Stimulated activated CD8-positive, alpha-beta memory T cell treated with anti-CD3 and anti-CD28 coated beads, Interleukin-4, amount 100 ng/mL, for 24 hours (primary cell): ENCODE measurements around the gene GDI1.

Source experiments
- DNase-seq: peaks from one replicate; pipeline ENCODE4 v3.0.0-alpha.2; 2020; ENCODE audit warnings: low read depth

Gene GDI1

DNA sequence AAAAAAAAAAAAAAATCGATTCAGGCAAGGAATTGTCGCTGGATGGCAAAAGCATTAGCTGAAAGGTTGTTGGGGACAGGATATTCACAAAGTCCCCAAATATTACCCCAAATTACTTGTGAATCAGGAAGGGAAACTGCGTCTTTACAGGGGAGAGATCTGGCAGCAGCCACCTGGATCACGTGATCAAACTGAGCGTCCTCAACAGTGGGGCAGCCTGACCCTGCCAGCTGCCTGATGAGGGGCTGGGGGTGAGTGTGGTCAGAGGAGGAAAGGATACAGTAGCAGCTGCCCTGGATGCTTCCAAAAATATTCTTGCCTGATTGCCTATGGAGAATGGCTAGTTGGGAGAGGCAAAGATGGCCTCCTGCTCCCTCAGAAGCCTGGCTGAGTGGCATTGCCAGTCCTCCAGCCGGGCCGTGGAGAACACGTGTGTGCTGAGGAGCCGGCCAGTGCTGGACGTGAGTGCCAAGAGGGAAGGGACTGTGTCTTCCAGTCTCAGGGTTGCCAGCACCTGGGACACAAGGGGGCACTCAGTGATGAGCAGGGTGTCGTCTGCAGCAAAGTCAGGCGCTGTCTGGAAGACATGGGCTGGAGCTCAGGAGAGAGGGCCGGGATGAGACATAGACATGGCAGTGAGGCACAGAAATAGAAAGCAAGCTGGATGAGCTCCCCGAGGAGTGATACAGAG is 45.1 kb downstream of the GDI1 start:
- no peak for DNase-seq

DNA sequence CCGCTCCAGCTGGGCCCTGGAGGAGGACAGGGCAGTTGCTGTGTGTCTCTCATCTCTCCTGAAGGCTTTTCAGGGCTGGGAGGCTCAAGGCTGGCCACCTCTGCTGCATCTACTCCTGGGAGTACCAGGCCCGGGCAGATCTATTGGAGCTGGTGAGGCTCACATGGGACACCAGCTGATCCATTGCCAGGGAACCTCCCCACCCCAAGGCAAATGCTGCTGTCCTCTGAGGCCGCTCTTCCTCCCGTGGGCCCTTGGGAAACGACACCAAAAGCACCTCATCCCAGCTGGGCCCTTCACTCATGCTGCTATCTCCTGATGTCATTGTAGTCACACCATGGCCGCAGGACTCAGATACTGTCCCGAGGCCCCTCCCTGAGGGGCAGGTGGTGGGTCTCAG is 45.8 kb downstream of the GDI1 start:
- no peak for DNase-seq

DNA sequence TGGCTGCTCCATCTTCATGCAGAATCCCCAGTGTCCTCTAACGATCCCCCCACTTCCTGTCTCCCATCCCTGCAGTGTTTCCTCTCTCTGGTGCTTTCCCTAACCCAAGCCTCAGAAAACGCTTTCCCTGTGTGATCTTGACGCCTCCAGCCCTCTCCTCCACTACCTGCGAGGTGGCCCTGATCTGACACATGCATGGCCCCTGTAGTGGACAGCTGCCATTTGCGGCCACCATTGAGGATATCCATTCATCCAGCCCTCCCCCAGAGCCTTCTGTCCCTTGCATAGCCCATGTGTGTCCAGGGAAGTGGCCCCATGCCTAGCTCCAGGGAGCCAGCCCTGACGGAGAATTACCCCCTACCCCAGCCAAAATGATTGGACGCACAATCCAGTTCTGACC is 46.4 kb downstream of the GDI1 start:
- no peak for DNase-seq

DNA sequence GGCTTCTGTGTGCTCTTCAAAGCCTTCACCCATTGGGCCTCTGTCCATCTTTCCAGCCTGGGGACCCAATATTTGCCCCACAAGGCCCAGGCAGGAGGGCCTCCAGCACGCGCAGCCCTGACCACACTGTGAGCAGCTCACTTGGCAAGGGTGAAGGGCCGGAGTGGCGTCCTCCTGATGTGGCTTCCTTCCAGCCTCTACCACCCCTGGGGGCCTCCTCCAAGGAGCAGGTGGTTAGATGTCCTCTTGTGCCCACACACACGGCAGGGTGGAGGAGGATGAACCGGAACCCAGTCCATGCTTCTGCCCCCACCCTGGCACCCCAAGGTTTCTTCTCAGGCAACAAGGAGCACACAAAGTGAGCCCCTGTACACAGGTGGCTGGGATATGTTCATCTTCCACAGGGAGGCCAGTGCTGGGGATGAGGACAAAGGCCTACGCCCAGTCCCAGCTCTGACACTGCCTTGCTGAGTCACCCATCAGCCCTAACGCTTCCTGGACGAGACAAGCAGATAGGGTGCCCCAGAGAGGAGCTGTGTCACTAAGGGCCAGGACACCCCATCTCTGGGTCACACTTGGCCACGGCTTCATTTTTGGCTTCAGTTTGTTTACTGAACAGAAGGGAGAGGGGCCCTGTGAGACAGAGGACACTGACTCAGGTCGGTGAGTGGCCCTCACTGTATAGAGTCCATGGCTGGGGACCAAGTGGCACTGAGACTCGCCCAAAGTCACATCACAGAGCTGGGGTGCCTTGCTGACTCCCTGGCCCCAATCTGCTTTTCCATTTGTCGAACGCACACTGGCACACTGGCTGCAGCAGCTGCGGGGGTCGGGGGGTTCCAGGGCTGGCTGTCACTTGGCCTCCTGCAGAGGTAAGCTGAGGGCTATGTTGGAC is 47.5 kb downstream of the GDI1 start:
- DNase-seq, result no peak

DNA sequence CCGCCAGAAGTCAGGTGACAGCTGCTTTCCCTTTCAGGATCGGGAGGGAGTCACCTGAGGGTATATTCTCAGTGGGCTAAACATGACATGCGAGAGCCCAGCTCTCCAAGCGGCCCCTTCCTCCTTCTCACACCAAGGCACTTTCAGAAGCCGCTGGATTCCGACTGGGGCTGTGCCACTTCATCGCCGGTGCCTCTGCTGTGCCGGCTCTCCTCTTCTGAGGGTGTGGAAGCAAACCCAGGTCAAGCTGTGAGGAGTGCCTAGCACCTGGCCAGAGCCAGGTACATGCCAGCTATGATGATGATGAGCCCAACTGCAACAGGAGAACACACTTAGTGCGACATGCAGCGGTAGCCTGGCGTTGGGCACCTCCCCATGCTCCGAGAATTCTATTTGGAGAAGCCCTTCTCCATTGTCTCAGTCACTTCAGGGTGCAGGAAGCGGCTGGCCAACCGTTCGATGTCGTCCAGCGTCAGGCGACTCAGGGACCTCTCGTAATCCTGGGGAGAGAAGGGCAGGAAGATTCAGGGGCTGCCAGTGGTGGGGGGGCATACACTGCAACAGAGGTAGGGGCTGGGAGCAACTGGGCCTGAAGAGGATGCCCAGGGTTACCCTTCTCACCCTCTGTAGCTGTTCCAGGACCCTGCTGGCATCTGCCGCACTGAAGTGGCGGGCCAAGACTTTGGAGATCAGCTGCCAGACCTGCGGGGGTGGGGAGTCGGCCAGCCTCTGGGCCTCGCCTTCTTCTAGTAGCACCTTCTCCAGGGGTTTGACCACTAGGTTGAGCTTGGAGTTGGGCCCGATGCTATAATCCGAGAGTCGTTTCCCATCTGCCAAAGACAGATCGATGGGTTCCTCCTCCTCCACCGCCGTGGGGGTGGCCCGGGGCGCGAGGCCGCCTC is 48.4 kb downstream of the GDI1 start:
- DNase-seq, result no peak

DNA sequence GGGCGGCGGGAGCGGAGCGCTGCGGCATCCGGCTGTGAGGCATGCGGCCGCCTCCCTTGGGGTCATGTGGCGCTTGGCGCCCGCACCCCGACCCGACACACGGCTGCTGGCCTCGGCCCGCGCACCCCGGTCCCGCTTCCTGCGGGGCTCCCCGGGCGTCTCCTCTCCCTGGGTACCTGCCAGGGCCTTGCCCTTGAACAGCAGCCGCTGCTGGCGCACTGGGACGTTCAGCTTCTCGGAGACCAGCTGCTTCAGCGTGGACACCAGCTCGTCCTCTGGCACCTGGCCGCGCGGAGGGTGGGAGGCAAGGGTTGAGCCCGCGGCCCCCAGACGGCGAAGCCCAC is 49.1 kb downstream of the GDI1 start:
- DNase-seq, result no peak

DNA sequence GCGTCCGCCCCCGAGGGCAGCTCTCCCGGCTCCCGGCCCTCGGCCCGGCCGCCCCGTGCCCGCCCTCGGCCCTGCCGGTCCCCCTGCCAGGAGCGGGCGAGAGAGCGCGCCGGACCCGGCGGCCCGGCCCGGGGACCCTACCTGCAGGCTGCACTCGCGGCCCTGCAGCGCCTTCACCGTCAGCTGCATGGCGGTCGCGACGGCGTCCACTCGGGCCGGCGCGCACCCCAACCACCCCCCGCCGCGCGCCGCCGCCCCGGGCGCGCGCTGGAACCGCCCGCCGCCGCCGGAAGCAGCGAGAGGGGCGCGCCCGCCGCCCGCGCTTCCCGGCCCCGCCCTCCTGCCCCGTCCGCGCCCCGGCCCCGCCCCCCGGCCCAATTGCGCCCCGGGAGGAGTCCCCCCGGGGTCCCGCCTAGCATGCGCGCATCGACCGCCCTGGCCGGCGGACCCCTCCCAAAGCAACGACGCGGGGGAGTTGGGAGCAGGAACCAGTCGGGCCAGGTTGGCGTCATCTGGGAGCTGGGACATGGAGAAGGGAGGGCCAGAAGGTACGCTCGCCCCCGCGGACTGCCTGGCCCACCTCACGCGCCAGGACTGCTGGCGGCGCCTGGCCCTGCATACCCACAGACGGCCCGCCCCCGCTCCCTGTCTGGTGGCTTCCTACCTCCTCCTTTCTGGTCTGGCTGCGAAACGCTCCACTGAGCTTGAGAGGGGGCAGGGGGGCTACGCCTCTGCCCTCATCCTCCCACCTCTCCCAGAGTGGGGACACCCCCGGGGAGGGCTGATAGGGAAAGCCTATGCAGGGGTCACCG is 49.6 kb downstream of the GDI1 start, which contains the start of gene UBL4A:
Gene UBL4A, minus strand, starts transcription at position 220 of the 812 bp plus-strand sequence. Its CDS starts 31 bp downstream, at position 189.
- peak; percentile 44 for DNase-seq

DNA sequence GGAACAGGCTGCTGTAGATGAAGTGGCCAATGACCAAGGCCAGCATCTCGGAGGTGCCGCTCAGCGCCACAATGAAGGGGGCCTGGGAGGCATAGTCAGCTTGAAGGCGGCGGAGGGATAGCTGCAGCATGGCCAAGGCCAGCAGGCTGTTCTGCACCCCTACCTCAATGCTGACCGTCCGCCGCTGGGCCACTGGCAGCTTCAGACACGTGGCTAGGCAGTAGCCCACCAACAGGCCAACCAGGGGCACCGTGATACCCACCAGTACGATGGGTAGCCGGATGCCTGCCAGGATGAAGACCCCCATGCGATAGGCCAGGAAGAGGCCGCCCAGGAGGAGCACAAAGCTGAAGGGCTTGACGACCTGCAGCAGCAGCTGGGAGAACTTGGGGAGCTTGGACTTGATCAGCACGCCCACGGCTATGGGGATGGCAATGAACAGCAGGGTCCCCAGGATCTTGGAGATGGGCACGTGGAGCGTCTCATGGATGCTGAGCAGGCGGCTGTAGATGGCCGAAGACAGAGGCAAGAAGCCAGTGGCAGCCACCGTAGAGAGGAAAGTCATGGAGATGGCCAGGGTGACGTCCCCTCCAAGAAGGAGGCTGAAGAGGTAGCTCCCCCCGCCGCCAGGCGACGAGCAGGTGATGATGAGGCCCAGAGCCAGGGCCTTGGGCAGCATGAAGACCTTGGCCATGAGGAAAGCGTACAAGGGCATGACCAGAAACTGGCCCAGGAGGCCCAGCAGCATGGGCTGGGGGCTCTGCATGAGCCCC is 50.8 kb downstream of the GDI1 start:
- DNase-seq, result no peak

DNA sequence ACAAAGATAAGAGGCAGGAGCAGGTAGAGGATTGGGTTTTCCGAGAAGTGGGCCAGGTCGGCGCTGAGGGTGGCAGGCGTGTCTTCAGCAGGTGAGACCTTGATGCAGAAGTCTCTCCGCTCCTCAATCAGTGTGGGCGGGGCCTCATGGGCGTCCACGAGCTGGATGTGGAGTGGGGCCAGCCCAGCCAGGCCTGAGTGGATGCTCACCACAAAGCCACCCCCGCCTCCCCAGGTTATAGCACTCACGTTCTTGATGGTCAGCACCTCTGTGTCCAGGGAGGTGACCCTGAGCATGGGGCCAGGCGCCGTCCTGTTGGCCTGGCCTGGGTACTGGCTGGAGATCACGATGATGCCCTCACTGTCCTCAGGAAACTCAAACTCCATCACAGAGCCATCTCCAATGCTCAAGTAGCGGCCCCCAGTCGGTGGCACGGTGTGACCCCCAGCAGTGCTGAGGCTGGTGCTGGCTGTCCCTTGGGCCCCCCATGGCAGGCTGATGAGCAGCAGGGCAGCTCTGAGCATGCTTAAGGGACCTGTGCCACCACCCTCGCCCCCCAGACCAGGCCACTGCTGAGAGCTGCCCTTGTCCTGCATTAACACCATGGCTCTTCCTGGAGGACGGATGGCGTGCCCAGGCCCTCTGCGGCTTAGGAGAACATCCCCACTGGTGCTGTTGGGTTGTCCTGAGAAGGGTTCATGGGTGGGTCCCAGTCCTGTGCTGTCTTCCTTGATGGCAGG is 51.6 kb downstream of the GDI1 start:
- DNase-seq, result no peak

DNA sequence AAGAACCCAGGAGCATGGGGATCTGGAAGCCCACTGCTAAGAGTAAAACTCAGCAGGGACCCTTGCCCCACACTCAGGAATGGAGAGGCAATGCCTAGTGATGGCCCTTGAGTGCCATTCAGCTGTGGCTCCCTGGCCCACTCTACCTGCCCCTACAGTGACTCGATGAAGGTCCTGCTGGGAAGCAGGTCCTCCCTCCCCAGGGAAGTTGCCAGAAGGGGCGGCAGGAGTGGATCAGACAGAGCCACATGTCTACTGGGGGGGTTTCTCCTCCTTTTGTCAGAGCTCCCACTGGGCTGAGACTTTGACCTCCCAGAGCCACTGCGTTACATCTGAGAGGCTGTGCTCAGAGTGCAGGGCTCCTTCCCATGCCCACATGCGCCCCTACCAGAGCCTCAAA is 52.2 kb downstream of the GDI1 start:
- DNase-seq, result no peak

DNA sequence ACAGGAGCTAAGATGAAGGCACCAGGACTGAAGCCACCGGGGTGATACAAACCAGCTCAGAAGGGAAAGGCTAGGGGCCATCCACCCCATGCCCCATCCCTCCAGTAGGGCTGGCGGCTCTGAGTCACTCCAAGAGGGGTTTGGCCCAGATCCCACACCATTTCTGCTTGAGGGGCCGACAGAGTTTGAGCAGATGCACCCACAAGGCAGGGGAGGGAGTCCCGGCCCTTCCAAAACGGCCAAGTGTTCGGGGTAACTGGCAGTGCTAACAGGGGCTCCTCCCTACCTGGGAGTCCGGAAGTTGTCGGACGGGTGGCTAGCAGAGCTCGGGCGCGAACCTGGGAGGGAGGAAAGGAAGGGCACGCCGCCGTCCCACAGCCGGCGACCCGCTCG is 53.1 kb downstream of the GDI1 start:
- no peak for DNase-seq

DNA sequence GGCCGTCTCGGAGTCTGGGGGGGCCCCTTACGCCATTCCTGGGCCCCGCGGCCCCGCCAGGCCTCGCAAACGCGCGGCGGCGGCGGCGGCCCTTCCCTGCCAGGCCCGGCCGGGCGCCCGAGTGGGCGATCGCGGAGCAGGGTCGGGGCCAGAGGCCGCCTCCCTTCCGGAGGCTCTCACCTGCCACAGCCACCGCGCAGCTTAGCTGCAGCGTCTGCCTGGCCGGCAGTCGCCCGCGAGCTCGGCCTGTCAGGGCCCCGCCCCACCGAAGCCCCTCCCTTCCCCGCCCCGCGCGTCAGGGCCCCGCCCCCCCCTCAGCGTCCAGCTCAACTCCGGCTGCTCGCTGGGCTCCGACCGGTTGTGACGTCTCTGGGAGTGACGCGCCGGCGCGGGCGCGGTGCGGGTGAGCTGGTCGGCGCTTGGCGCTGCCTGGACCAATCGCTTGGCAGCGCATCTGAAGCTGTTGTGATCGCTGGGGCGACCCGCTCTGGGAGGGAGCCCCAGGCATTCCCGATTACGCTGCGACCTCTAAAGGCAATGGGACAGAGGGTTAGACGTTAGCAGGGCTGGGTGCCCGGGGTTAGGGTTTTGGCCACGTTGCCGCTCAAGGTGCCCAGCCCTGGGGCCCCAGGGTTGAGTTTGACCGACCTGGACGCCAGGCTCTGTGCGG is 53.6 kb downstream of the GDI1 start, which contains the start of gene SLC10A3:
Gene SLC10A3, minus strand, starts transcription at position 216 of the 670 bp plus-strand sequence. CDS start 1,689 bp downstream, outside the sequence.
- peak; percentile 80 for DNase-seq
